ENCODE data around the gene IDUA.
A peak's percentile ranks its signal among the peaks of the same experiment; 100 is the strongest.
"Not testable (repeated sequence)": the region's sequence is repeated elsewhere in the genome, so short reads cannot be mapped to it uniquely, and the experiment has no call there.

Gene IDUA

GRCh38 chr4:1049591-1049905 lies 62.7 kb downstream of the IDUA start:
- peaks cover 9 to 28% (median 17%) of the 10 kb centered on the region in 11 experiments; a peak in 20 of 22 replicates for H3K9me3 ChIP-seq (replicated peaks in 1 of 11)
- TF ChIP-seq Cebpa-rat (IDR thresholded peaks at IDR 0.05) = no peak
- peaks cover 41 to 74% (median 54%) of the 10 kb centered on the region in 10 experiments for H3K4me1 ChIP-seq
- H3K27me3 ChIP-seq = peaks cover 58 to 90% (median 76%) of the 10 kb centered on the region in 11 experiments
- H3K36me3 ChIP-seq = no peaks in the 10 kb centered on the region; a peak in 1 of 22 replicates
- H3K4me2 ChIP-seq = peak overlapping the region; percentile 78 to 92 (median 87)
- peak overlapping the region in 3 of 11 experiments; percentile 9 to 22 (median 21); a peak in 1 of 22 replicates for H3K27ac ChIP-seq
- H3K9ac ChIP-seq = no peak overlapping the region
- peaks cover 0 to 24% (median 9%) of the 10 kb centered on the region in 11 experiments; a peak in 11 of 22 replicates for H4K20me1 ChIP-seq
- H3K4me3 ChIP-seq = peak overlapping the region in 4 of 10 experiments; percentile 13 to 42 (median 25); a peak in 5 of 20 replicates

GRCh38 chr4:1050486-1051213 lies 63.8 kb downstream of the IDUA start:
- peaks cover 0 to 29% (median 12%) of the 10 kb centered on the region in 11 experiments; a peak in 12 of 22 replicates for H4K20me1 ChIP-seq
- no peak overlapping the region for H3K27ac ChIP-seq
- H3K4me1 ChIP-seq = peaks cover 46 to 72% (median 58%) of the 10 kb centered on the region in 10 experiments
- peak overlapping the region; percentile 78 to 92 (median 87) for H3K4me2 ChIP-seq
- H3K27me3 ChIP-seq = peaks cover 54 to 86% (median 73%) of the 10 kb centered on the region in 11 experiments
- no peak for TF ChIP-seq Cebpa-rat (IDR thresholded peaks at IDR 0.05)
- no peak overlapping the region for H3K4me3 ChIP-seq
- H3K9me3 ChIP-seq (replicated peaks in 1 of 11) = peaks cover 9 to 28% (median 17%) of the 10 kb centered on the region in 11 experiments; a peak in 20 of 22 replicates
- no peaks in the 10 kb centered on the region; a peak in 1 of 22 replicates for H3K36me3 ChIP-seq
- H3K9ac ChIP-seq = no peak overlapping the region

GRCh38 chr4:1051472-1051871 lies 64.6 kb downstream of the IDUA start:
- H4K20me1 ChIP-seq = peaks cover 0 to 30% (median 16%) of the 10 kb centered on the region in 11 experiments; a peak in 14 of 22 replicates
- no peak for TF ChIP-seq Cebpa-rat (IDR thresholded peaks at IDR 0.05)
- H3K36me3 ChIP-seq = no peaks in the 10 kb centered on the region; a peak in 1 of 22 replicates
- H3K4me1 ChIP-seq = peaks cover 54 to 79% (median 65%) of the 10 kb centered on the region in 10 experiments
- peak overlapping the region in 1 of 10 experiments; percentile 11; a peak in 1 of 20 replicates for H3K4me3 ChIP-seq
- peak overlapping the region; percentile 78 to 92 (median 87); a peak in 20 of 22 replicates for H3K4me2 ChIP-seq
- H3K27me3 ChIP-seq = peaks cover 60 to 91% (median 79%) of the 10 kb centered on the region in 11 experiments
- H3K27ac ChIP-seq = no peak overlapping the region
- peaks cover 9 to 28% (median 17%) of the 10 kb centered on the region in 11 experiments; a peak in 20 of 22 replicates for H3K9me3 ChIP-seq (replicated peaks in 1 of 11)
- no peak overlapping the region for H3K9ac ChIP-seq

GRCh38 chr4:1052231-1052671 lies 65.4 kb downstream of the IDUA start:
- Histone ChIP-seq H3K9me3 (replicated peaks in 1 of 11) (peaks cover 9 to 28% (median 17%) of the 10 kb centered on the region in 11 experiments; a peak in 20 of 22 replicates), H3K4me3 (peak overlapping the region in 2 of 10 experiments; percentile 4 to 11; a peak in 3 of 20 replicates), H3K4me2 (no peak overlapping the region; a peak in 1 of 22 replicates), H3K27ac (no peak overlapping the region), H3K36me3 (no peaks in the 10 kb centered on the region; a peak in 1 of 22 replicates), H4K20me1 (peaks cover 0 to 37% (median 21%) of the 10 kb centered on the region in 11 experiments; a peak in 15 of 22 replicates), H3K9ac (no peak overlapping the region), H3K4me1 (peaks cover 54 to 75% (median 62%) of the 10 kb centered on the region in 10 experiments), H3K27me3 (peaks cover 63 to 93% (median 80%) of the 10 kb centered on the region in 11 experiments)
- no peak for TF ChIP-seq Cebpa-rat (IDR thresholded peaks at IDR 0.05)

GRCh38 chr4:1053080-1053661 lies 66.3 kb downstream of the IDUA start:
- Histone ChIP-seq H3K4me1 (peaks cover 46 to 66% (median 54%) of the 10 kb centered on the region in 10 experiments), H3K4me2 (peak overlapping the region in 3 of 11 experiments; percentile 24 to 63 (median 49); a peak in 6 of 22 replicates), H3K36me3 (no peaks in the 10 kb centered on the region; a peak in 1 of 22 replicates), H4K20me1 (peaks cover 0 to 36% (median 24%) of the 10 kb centered on the region in 11 experiments; a peak in 17 of 22 replicates), H3K9ac (no peak overlapping the region), H3K9me3 (replicated peaks in 1 of 11) (peaks cover 9 to 28% (median 17%) of the 10 kb centered on the region in 11 experiments; a peak in 20 of 22 replicates), H3K4me3 (no peak overlapping the region; a peak in 1 of 20 replicates), H3K27ac (no peak overlapping the region), H3K27me3 (peaks cover 67 to 93% (median 81%) of the 10 kb centered on the region in 11 experiments)
- no peak for TF ChIP-seq Cebpa-rat (IDR thresholded peaks at IDR 0.05)

- H3K9me3 ChIP-seq (replicated peaks in 1 of 11) = peaks cover 9 to 28% (median 17%) of the 10 kb centered on the region in 11 experiments; a peak in 20 of 22 replicates
- not testable (repeated sequence) for H3K36me3 ChIP-seq, H3K4me2 ChIP-seq, H3K9ac ChIP-seq, H3K4me3 ChIP-seq, H3K27ac ChIP-seq
- H4K20me1 ChIP-seq = peaks cover 0 to 43% (median 31%) of the 10 kb centered on the region in 11 experiments; a peak in 18 of 22 replicates
- H3K27me3 ChIP-seq = peaks cover 75 to 98% (median 84%) of the 10 kb centered on the region in 11 experiments
- H3K4me1 ChIP-seq = peaks cover 44 to 60% (median 53%) of the 10 kb centered on the region in 10 experiments
These were observed 67.0 kb downstream of the IDUA start for GRCh38 chr4:1053891-1054290.

Measured in BLaER1 treated with 17β-estradiol and CSF1 and Interleukin-3, amounts not matched to agents 10 nM and 100 nM (cell line).